Kidney epithelial cell (primary cell): ENCODE results near the gene RNF130. TPM values are rescaled to one million over a fixed set of nuclear protein-coding genes. Genes with fewer than 3 reads are reported as not detected.

Source experiments
- DNase-seq: peaks from one replicate; pipeline ENCODE4 v3.0.0-alpha.2; 2010; ENCODE audit warnings: low read depth
- H3K27me3 ChIP-seq: 2 replicates; pipeline ENCODE4 v1.6.0; 2011; ENCODE audit warnings: low read length; ENCODE audit not compliant: control insufficient read depth, insufficient read depth
- H3K36me3 ChIP-seq: 2 replicates; pipeline ENCODE4 v1.5.1; 2011; ENCODE audit warnings: low read length; ENCODE audit not compliant: control insufficient read depth, insufficient read depth
- H3K4me3 ChIP-seq: 2 replicates; pipeline ENCODE4 v1.5.1; 2011; ENCODE audit warnings: low read depth, mild to moderate bottlenecking, control low read depth, low read length
- total RNA-seq: library from RNA; depleted of rRNA; stranded (reverse); fragments of >200 nt; gene quantifications from 2 replicates; pipeline ENCODE4 v1.2.3, GENCODE V29; 2015
- TF ChIP-seq, protein P1 (sequence below): IDR thresholded peaks from 2 replicates; pipeline ENCODE4 v1.5.1; 2011; ENCODE audit warnings: mild to moderate bottlenecking, moderate library complexity, low read length, control low read depth, inconsistent platforms; ENCODE audit not compliant: insufficient read depth, poor library complexity, severe bottlenecking

The RNF130 gene
- total RNA-seq, 1 donor from 2014 or later = 42.0 TPM

DNA sequence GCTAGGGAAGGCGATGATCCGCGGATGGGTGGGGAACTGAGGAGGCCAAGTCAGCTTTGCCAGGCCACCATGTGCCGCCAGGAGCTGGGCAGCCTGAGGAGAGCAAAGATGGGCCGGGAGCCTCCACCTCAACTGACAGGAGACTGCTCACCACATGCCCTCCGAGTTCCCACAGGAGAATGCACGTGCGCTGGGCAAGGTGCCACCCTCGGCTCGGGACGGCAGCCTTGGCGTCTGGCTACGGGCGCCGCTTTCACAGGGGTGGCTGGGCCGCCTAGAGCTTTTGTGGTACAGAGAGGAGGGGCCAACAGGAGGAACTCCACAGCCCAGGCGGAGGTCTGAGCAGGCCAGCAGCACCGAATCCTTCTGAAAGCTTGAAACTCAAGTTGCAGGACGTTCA is 158.6 kb downstream of the RNF130 start:
- DNase-seq = no peak
- TF ChIP-seq, protein P1, sequence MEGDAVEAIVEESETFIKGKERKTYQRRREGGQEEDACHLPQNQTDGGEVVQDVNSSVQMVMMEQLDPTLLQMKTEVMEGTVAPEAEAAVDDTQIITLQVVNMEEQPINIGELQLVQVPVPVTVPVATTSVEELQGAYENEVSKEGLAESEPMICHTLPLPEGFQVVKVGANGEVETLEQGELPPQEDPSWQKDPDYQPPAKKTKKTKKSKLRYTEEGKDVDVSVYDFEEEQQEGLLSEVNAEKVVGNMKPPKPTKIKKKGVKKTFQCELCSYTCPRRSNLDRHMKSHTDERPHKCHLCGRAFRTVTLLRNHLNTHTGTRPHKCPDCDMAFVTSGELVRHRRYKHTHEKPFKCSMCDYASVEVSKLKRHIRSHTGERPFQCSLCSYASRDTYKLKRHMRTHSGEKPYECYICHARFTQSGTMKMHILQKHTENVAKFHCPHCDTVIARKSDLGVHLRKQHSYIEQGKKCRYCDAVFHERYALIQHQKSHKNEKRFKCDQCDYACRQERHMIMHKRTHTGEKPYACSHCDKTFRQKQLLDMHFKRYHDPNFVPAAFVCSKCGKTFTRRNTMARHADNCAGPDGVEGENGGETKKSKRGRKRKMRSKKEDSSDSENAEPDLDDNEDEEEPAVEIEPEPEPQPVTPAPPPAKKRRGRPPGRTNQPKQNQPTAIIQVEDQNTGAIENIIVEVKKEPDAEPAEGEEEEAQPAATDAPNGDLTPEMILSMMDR = no peak
- no peaks in the 10 kb centered on the region for H3K27me3 ChIP-seq
- H3K36me3 ChIP-seq = no peaks in the 10 kb centered on the region
- no peak overlapping the region for H3K4me3 ChIP-seq

DNA sequence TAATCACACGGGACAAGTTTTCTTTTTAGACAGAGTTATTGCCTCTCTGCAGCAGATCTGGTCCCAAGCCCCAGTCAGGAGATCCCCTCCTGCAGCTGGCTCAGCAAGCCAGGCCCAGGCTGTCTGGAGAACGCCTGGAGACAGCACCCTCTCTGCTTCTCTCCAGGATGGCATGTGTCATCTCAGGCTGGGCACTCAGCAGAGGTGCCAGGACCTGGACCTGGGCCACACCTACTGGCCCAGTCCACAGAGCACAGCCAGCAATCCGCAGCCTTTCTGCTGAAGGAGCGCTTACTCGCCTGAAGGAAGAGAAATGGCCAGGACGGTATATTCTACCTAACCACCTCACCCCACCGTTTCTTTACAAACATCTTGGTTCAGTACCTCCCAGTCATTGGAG is 159.2 kb downstream of the RNF130 start:
- DNase-seq = no peak
- TF ChIP-seq, protein P1 = no peak
- H3K36me3 ChIP-seq = no peaks in the 10 kb centered on the region
- H3K4me3 ChIP-seq = no peak overlapping the region
- H3K27me3 ChIP-seq = no peaks in the 10 kb centered on the region

DNA sequence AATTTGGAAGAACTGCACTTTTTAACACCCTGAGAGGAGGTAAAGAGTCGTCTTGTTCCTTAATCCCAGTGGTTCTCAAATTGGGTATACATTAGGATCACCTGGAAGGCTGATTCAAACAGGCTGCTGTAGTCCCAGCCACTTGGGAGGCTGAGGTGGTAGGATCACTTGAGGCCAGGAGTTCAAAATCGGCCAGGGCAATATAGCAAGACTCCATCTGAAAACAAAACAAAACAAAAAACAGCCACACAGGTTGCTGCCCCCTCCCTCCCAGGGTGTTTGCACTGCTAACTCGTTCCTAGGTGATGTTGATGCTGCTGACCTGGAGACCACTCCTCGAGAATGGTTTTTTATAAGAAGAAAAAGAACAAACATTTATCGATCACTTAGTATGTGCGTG is 162.3 kb downstream of the RNF130 start:
- no peaks in the 10 kb centered on the region for H3K27me3 ChIP-seq
- DNase-seq = no peak
- H3K4me3 ChIP-seq = no peak overlapping the region
- peaks cover 2% of the 10 kb centered on the region for H3K36me3 ChIP-seq
- TF ChIP-seq, protein P1 = no peak

DNA sequence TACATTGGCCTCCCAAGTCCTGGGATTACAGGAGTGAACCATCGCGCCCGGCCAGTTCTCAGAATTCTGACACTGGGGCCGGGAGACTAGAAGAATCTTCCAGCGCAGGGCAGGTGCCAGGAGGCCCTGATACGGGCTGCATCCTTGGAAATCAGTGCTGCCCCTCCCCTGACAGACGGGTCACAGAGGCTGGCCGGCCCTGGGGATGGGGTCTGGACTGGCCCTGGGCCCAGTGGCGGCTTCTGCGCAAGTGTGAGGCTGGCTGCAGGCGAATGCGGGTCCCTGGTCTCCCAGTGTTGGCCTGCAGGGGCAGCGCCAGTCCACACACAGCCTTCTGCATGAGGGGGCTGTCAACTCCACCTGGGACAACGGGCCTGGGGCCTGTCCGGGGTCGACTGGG is 163.0 kb downstream of the RNF130 start:
- TF ChIP-seq, protein P1 = peak; percentile 19
- H3K4me3 ChIP-seq = no peak overlapping the region

DNA sequence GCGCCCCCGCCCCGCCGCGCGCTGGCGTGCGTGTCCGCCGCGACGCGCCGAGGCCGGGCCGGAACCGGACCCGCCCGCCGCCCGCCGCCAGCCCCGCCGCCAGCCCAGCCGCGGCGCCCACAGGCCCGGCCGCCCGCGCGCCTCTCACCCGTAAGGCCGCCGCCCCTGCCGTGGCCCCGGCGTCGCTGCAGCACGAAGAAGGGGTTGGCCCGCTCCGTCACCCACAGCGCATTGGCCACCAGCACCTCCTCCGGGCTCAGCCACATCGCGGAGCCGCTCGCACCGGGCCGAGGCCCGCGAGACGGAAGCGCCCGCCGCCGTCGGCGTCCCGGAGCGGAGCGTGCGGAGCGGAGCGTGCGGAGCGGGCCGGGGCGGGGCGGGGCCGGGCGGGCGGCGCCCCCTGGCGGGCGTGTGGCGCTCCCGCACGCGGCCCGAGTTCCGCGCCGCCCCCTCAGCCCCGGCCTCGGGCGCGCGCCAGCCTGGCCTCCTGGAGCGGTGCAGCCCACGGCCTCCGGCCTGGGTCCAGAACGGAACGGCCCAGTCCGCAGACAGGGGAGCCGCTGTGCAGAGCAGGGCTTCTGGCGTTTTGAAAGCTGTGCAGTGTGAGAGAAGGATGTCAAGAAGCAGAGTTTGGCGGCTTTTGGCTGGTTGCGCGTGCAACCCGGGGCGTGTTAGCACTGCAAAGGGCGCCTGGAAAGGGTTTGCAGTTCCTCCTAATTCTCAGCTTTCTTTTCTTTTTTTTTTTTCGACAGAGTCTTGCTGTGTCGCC is 163.8 kb downstream of the RNF130 start, which contains the start of gene TBC1D9B:
TSS of gene TBC1D9B (minus strand) at position 342 of the 769 bp plus-strand sequence. CDS start at position 266, 76 bp downstream.
- Histone ChIP-seq H3K4me3 (peak within 1 kb of the TSS; percentile 62), H3K27me3 (no peaks in the 10 kb centered on the region), H3K36me3 (peaks cover 4% of the 10 kb centered on the region)
- TF ChIP-seq, protein P1 = no peak
- no peak for DNase-seq

More for the DNA sequence above, 163.0 kb downstream of the RNF130 start:
- DNase-seq = no peak
- H3K27me3 ChIP-seq = no peaks in the 10 kb centered on the region
- H3K36me3 ChIP-seq = peaks cover 3% of the 10 kb centered on the region
